Measurements from ENCODE around the gene B4GALT2.

- no peak for TF ChIP-seq POLR2A (IDR thresholded peaks at IDR 0.05)
- TF ChIP-seq CTCF (IDR thresholded peaks at IDR 0.05) = no peak
Observed at GRCh38 chr1:43982808-43983207, 3.8 kb downstream of the B4GALT2 start.

All from adrenal gland (tissue), 5 donors.